Thoracic aorta (tissue), 2 donors: ENCODE data around the gene NARS2. TPM values are rescaled to one million over a fixed set of nuclear protein-coding genes. Genes with fewer than 3 reads are reported as not detected.

ENCODE experiments used
- ATAC-seq: fragments of 150-250 bp; one replicate; pipeline ENCODE4 v1.8.0; 2017; ENCODE audit warnings: low read depth; ENCODE audit not compliant: insufficient number of reproducible peaks, low FRiP score
- DNase-seq: peaks from one replicate; pipeline ENCODE4 v3.0.0-alpha.2; 2020; ENCODE audit warnings: low spot score
- H3K27ac ChIP-seq, 2 donors: fragments of 200-600 bp; sonication (generic); 1 replicate in 1 of 2; 2 replicates in 1 of 2; pipeline ENCODE4 v1.5.1; 2016; ENCODE audit warnings: mild to moderate bottlenecking in 2 of 2, moderate library complexity in 2 of 2
- H3K27me3 ChIP-seq: fragments of 200-600 bp; sonication (generic); replicated peaks from 2 replicates; pipeline ENCODE4 v1.6.0; 2016; ENCODE audit warnings: mild to moderate bottlenecking; ENCODE audit not compliant: insufficient read depth
- H3K36me3 ChIP-seq: fragments of 200-600 bp; sonication (generic); one replicate; pipeline ENCODE4 v1.5.1; 2016
- H3K4me1 ChIP-seq, 2 donors: fragments of 200-600 bp; sonication (generic); 1 replicate in 1 of 2; 2 replicates in 1 of 2; pipeline versions ENCODE4 v1.5.1 to v1.6.0; 2016; ENCODE audit warnings: low read depth in 2 of 2, mild to moderate bottlenecking in 1 of 2; ENCODE audit not compliant: control insufficient read depth in 1 of 2
- H3K4me3 ChIP-seq: fragments of 200-600 bp; sonication (generic); 2 replicates; pipeline ENCODE4 v1.5.1; 2016; ENCODE audit warnings: mild to moderate bottlenecking
- H3K9me3 ChIP-seq: fragments of 200-600 bp; sonication (generic); 2 replicates; pipeline ENCODE4 v1.5.1; 2016
- total RNA-seq, 2 donors: library from RNA; depleted of rRNA; stranded (reverse); fragments of >200 nt; gene quantifications; one replicate each; pipeline versions ENCODE4 v1.1.0 to v1.2.3, GENCODE V29; 2016
- TF ChIP-seq, protein P1 (sequence below): fragments of 200-600 bp; sonication (generic); IDR thresholded peaks from one replicate; pipeline ENCODE4 v1.5.1; 2019; ENCODE audit warnings: antibody characterized with exemption

The NARS2 gene
- total RNA-seq, 2 donors from 2014 or later = 5.6 to 9.2 TPM

DNA sequence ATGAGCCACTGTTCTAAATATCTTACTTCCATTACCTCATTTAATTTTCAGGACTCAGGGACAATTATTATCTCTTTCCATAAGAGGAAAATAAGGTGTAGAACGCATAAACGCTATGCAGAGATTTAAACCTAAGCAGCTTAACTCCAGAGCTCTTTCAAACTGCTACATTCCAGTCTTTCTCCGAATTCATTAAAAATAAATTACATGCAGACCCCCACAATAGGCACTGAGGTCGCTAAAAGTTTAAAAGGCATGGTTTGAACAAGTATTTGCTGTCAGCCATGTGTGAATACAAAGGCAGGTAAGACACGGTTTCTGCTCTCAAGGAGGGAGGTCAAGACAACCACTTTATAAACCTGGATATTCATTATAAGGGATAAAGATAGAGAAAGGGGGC, 983 bp downstream of the NARS2 start:
- Histone ChIP-seq H3K27ac (peak overlapping the region; percentile 75 to 80), H3K36me3 (no peaks in the 10 kb centered on the region), H3K9me3 (no peaks in the 10 kb centered on the region), H3K4me3 (peak overlapping the region; percentile 75), H3K4me1 (peaks cover 12 to 17% of the 10 kb centered on the region in 2 donors), H3K27me3 (no peaks in the 10 kb centered on the region)
- ATAC-seq (no peak), DNase-seq (no peak)
- TF ChIP-seq, protein P1, sequence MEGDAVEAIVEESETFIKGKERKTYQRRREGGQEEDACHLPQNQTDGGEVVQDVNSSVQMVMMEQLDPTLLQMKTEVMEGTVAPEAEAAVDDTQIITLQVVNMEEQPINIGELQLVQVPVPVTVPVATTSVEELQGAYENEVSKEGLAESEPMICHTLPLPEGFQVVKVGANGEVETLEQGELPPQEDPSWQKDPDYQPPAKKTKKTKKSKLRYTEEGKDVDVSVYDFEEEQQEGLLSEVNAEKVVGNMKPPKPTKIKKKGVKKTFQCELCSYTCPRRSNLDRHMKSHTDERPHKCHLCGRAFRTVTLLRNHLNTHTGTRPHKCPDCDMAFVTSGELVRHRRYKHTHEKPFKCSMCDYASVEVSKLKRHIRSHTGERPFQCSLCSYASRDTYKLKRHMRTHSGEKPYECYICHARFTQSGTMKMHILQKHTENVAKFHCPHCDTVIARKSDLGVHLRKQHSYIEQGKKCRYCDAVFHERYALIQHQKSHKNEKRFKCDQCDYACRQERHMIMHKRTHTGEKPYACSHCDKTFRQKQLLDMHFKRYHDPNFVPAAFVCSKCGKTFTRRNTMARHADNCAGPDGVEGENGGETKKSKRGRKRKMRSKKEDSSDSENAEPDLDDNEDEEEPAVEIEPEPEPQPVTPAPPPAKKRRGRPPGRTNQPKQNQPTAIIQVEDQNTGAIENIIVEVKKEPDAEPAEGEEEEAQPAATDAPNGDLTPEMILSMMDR = no peak

DNA sequence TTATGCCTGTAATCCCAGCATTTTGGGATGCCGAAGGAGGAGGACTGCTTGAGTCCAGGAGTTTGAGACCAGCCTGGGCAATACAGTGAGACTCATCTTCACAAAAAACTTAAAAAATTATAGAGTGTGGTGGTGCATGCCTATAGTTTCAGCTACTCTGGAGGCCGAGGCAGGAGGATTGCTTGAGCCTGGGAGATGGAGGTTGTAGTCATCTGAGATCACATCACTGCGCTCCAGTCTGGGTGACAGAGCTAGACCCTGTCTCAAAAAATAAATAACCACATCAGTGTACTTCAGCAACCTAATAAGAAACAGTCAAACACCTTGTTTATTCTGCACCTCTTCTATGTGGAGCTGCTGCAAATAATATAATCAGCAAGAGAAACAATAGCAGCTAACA, 1.4 kb downstream of the NARS2 start:
- Histone ChIP-seq H3K4me3 (peak overlapping the region; percentile 75), H3K27me3 (no peaks in the 10 kb centered on the region), H3K36me3 (no peaks in the 10 kb centered on the region), H3K9me3 (no peaks in the 10 kb centered on the region), H3K27ac (no peak overlapping the region), H3K4me1 (peaks cover 12 to 17% of the 10 kb centered on the region in 2 donors)
- TF ChIP-seq, protein P1 = no peak
- DNase-seq = no peak
- ATAC-seq = no peak

DNA sequence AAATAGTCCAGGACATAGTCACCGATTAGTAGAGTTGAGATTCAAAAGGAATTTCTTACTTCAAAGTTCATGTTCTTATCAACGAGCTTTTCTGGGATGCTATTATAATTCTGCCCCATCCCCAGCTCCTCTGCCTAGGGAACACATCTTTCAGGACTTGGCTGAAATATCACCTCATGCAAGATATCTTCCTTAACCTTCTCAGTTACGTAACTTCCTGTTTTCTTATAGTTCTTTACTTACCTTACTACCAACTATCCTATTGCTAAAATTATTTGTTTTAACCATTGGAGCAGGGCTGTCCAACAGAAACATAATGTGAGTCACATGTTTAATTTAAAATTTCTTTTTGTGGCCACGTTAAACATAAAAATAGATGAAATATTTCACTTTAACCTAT, 2.3 kb downstream of the NARS2 start:
- TF ChIP-seq, protein P1 = no peak
- Histone ChIP-seq H3K4me1 (peaks cover 12 to 17% of the 10 kb centered on the region in 2 donors), H3K36me3 (no peaks in the 10 kb centered on the region), H3K4me3 (no peak overlapping the region), H3K27ac (no peak overlapping the region), H3K9me3 (no peaks in the 10 kb centered on the region), H3K27me3 (no peaks in the 10 kb centered on the region)
- ATAC-seq = no peak
- DNase-seq = no peak

- no peaks in the 10 kb centered on the region for H3K27me3 ChIP-seq
- H3K4me3 ChIP-seq = no peak overlapping the region
- ATAC-seq = no peak
- H3K27ac ChIP-seq = no peak overlapping the region
- no peak for DNase-seq
- TF ChIP-seq, protein P1 = no peak
- peaks cover 8% of the 10 kb centered on the region for H3K36me3 ChIP-seq
- H3K4me1 ChIP-seq = peaks cover 7 to 12% of the 10 kb centered on the region in 2 donors
- H3K9me3 ChIP-seq = no peaks in the 10 kb centered on the region
Measured at GRCh38 chr11:78570031-78570430, 4.6 kb downstream of the NARS2 start.

DNA sequence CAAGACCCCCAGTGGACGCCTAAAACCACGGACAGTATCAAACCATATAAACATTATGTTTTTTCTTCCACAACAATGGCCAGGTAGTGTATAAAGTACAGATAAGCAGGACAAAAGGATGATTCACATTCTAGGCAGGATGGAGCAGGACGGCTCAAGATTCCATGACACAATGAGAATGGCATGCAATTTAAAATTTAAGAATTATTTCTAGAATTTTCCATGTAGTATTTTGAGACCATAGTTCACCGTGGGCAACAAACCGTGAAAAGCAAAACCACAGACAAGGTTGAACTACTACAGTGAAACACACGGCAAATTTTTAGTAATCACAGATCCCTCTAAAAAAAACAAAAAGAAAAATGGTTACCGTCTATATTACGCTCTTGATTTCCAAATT, 7.5 kb downstream of the NARS2 start:
- Histone ChIP-seq H3K4me3 (no peak overlapping the region), H3K27ac (no peak overlapping the region), H3K4me1 (peaks cover 0 to 12% of the 10 kb centered on the region in 2 donors), H3K9me3 (no peaks in the 10 kb centered on the region), H3K36me3 (peaks cover 9% of the 10 kb centered on the region), H3K27me3 (no peaks in the 10 kb centered on the region)
- TF ChIP-seq, protein P1 = no peak
- ATAC-seq (no peak), DNase-seq (no peak)
